Measurements from ENCODE around the gene RNF167. TPM values are rescaled to one million over a fixed set of nuclear protein-coding genes. Genes with fewer than 3 reads are reported as not detected.

The RNF167 gene
- total RNA-seq, 6 experiments from 2014 or later, result 88.3 to 122 (median 97.6) TPM

GRCh38 chr17:4938688-4939545, 1.2 kb upstream of the RNF167 start:
- H3K4me3 Mint-ChIP-seq, result peak overlapping the region; percentile 95
- no peak for TF ChIP-seq CTCF (IDR thresholded peaks at IDR 0.05)
- no peaks in the 10 kb centered on the region for H3K9me3 Mint-ChIP-seq
- peaks cover 37% of the 10 kb centered on the region for H3K36me3 Mint-ChIP-seq (ENCODE audit: low read depth)
- peak overlapping the region; percentile 100 for H3K27ac Mint-ChIP-seq
- no peak for DNase-seq
- H3K27me3 Mint-ChIP-seq (ENCODE audit: insufficient read depth), result peaks cover 8% of the 10 kb centered on the region
- peaks cover 51% of the 10 kb centered on the region for H3K4me1 Mint-ChIP-seq (ENCODE audit: low read depth)

- no peaks in the 10 kb centered on the region for H3K9me3 Mint-ChIP-seq
- peaks cover 43% of the 10 kb centered on the region for H3K36me3 Mint-ChIP-seq (ENCODE audit: low read depth)
- DNase-seq, result no peak
- TF ChIP-seq CTCF (IDR thresholded peaks at IDR 0.05), result no peak; the same call in 1 of the 2 replicates
- peaks cover 51% of the 10 kb centered on the region for H3K4me1 Mint-ChIP-seq (ENCODE audit: low read depth)
- peak overlapping the region; percentile 95 for H3K4me3 Mint-ChIP-seq
- H3K27ac Mint-ChIP-seq, result peak overlapping the region; percentile 100
- H3K27me3 Mint-ChIP-seq (ENCODE audit: insufficient read depth), result peaks cover 6% of the 10 kb centered on the region
These were observed 597 bp upstream of the RNF167 start for GRCh38 chr17:4939546-4939795.

- DNase-seq, result no peak
- H3K27ac Mint-ChIP-seq, result peak overlapping the region; percentile 100
- TF ChIP-seq CTCF (IDR thresholded peaks at IDR 0.05), result no peak
- peaks cover 61% of the 10 kb centered on the region for H3K4me1 Mint-ChIP-seq (ENCODE audit: low read depth)
- peaks cover 9% of the 10 kb centered on the region for H3K27me3 Mint-ChIP-seq (ENCODE audit: insufficient read depth)
- H3K4me3 Mint-ChIP-seq, result peak overlapping the region; percentile 95
- no peaks in the 10 kb centered on the region for H3K9me3 Mint-ChIP-seq
- H3K36me3 Mint-ChIP-seq (ENCODE audit: low read depth), result peaks cover 56% of the 10 kb centered on the region
These were observed 669 bp downstream of the RNF167 start for GRCh38 chr17:4940555-4941318.

- Mint-ChIP-seq H3K4me3 (peak overlapping the region; percentile 95), H3K27me3 (ENCODE audit: insufficient read depth) (peaks cover 11% of the 10 kb centered on the region), H3K36me3 (ENCODE audit: low read depth) (peaks cover 57% of the 10 kb centered on the region), H3K9me3 (no peaks in the 10 kb centered on the region), H3K4me1 (ENCODE audit: low read depth) (peaks cover 66% of the 10 kb centered on the region), H3K27ac (peak overlapping the region; percentile 100)
- no peak for DNase-seq
- TF ChIP-seq CTCF (IDR thresholded peaks at IDR 0.05), result no peak
These were observed 1.2 kb downstream of the RNF167 start for GRCh38 chr17:4941319-4941610.

GRCh38 chr17:4942760-4943508, 2.9 kb downstream of the RNF167 start:
- H3K9me3 Mint-ChIP-seq, result no peaks in the 10 kb centered on the region
- no peak for TF ChIP-seq CTCF (IDR thresholded peaks at IDR 0.05)
- H3K27me3 Mint-ChIP-seq (ENCODE audit: insufficient read depth), result peaks cover 17% of the 10 kb centered on the region
- H3K27ac Mint-ChIP-seq, result peak overlapping the region; percentile 100
- H3K4me1 Mint-ChIP-seq (ENCODE audit: low read depth), result peaks cover 70% of the 10 kb centered on the region
- no peak for DNase-seq
- H3K36me3 Mint-ChIP-seq (ENCODE audit: low read depth), result peaks cover 70% of the 10 kb centered on the region
- peak overlapping the region; percentile 31 for H3K4me3 Mint-ChIP-seq
